Measurements from ENCODE around the gene ZNF135.

DNA sequence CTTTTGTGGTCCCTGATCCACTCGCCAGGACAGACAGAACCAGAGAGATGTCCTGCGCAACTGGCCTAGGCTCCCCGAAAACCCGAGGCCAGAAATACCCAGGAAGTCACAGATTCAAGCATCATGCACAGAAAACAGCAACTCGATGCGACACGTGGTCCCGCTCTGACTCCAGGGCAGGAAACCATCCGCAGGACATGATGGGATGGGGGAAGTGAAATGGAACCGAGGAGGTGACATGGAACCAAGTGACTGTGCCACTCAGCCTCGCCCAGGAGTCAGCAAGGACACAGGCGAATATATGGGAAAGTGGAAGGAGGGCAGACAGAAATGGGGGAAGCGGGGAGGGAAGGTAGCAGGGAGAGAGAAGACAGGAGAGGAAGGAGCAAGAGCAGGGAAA is 37.8 kb downstream of the ZNF135 start:
- TF ChIP-seq ZNF157 (tag by site-specific recombination; IDR thresholded peaks at IDR 0.05) (no peak), ZNF324 (tag by site-specific recombination; IDR thresholded peaks at IDR 0.05) (no peak), ZNF558 (tag by site-specific recombination; IDR thresholded peaks at IDR 0.05) (no peak), ZNF302 (tag by site-specific recombination; IDR thresholded peaks at IDR 0.05; ENCODE audit: low read depth) (no peak), ZSCAN30 (tag by site-specific recombination; IDR thresholded peaks at IDR 0.05) (no peak), ZNF660 (tag by site-specific recombination; IDR thresholded peaks at IDR 0.05) (no peak), ZNF670 (tag by site-specific recombination; IDR thresholded peaks at IDR 0.05; ENCODE audit: low read depth) (no peak)
- TF ChIP-seq, protein P1, sequence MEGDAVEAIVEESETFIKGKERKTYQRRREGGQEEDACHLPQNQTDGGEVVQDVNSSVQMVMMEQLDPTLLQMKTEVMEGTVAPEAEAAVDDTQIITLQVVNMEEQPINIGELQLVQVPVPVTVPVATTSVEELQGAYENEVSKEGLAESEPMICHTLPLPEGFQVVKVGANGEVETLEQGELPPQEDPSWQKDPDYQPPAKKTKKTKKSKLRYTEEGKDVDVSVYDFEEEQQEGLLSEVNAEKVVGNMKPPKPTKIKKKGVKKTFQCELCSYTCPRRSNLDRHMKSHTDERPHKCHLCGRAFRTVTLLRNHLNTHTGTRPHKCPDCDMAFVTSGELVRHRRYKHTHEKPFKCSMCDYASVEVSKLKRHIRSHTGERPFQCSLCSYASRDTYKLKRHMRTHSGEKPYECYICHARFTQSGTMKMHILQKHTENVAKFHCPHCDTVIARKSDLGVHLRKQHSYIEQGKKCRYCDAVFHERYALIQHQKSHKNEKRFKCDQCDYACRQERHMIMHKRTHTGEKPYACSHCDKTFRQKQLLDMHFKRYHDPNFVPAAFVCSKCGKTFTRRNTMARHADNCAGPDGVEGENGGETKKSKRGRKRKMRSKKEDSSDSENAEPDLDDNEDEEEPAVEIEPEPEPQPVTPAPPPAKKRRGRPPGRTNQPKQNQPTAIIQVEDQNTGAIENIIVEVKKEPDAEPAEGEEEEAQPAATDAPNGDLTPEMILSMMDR (tag by site-specific recombination; IDR thresholded peaks at IDR 0.05) = no peak

Measured in HEK293 (cell line).